ENCODE data around the gene COL5A1.

COL5A1 gene

GRCh38 chr9:134712926-134713325 is 71.3 kb downstream of the COL5A1 start:
- TF ChIP-seq POLR2AphosphoS5 (IDR thresholded peaks at IDR 0.05; ENCODE audit: low read depth, low read length) (no peak), FOXP2 (optimal IDR thresholded peaks at IDR 0.05; ENCODE audit: borderline replicate concordance, extremely low read depth, extremely low read length, insufficient read depth) (no peak), TAF1 (IDR thresholded peaks at IDR 0.05; ENCODE audit: borderline replicate concordance, insufficient read depth, low read length) (no peak), REST (IDR thresholded peaks at IDR 0.05; ENCODE audit: insufficient read depth in 1 of 2, low read depth in 2 of 2, low read length in 2 of 2) (no peak), SIN3A (IDR thresholded peaks at IDR 0.05; ENCODE audit: borderline replicate concordance, insufficient read depth, low read length) (no peak)

GRCh38 chr9:134716067-134716466 is 74.5 kb downstream of the COL5A1 start:
- TF ChIP-seq FOXP2 (optimal IDR thresholded peaks at IDR 0.05; ENCODE audit: borderline replicate concordance, extremely low read depth, extremely low read length, insufficient read depth): no peak
- TF ChIP-seq SIN3A (IDR thresholded peaks at IDR 0.05; ENCODE audit: borderline replicate concordance, insufficient read depth, low read length): no peak
- no peak for TF ChIP-seq TAF1 (IDR thresholded peaks at IDR 0.05; ENCODE audit: borderline replicate concordance, insufficient read depth, low read length)
- TF ChIP-seq REST (IDR thresholded peaks at IDR 0.05; ENCODE audit: insufficient read depth in 1 of 2, low read depth in 2 of 2, low read length in 2 of 2): no peak
- no peak for TF ChIP-seq POLR2AphosphoS5 (IDR thresholded peaks at IDR 0.05; ENCODE audit: low read depth, low read length)

GRCh38 chr9:134717056-134717455 is 75.5 kb downstream of the COL5A1 start:
- TF ChIP-seq REST (IDR thresholded peaks at IDR 0.05; ENCODE audit: insufficient read depth in 1 of 2, low read depth in 2 of 2, low read length in 2 of 2) (no peak), POLR2AphosphoS5 (IDR thresholded peaks at IDR 0.05; ENCODE audit: low read depth, low read length) (no peak), SIN3A (IDR thresholded peaks at IDR 0.05; ENCODE audit: borderline replicate concordance, insufficient read depth, low read length) (no peak), FOXP2 (optimal IDR thresholded peaks at IDR 0.05; ENCODE audit: borderline replicate concordance, extremely low read depth, extremely low read length, insufficient read depth) (no peak), TAF1 (IDR thresholded peaks at IDR 0.05; ENCODE audit: borderline replicate concordance, insufficient read depth, low read length) (no peak)

- TF ChIP-seq SIN3A (IDR thresholded peaks at IDR 0.05; ENCODE audit: borderline replicate concordance, insufficient read depth, low read length): no peak
- TF ChIP-seq POLR2AphosphoS5 (IDR thresholded peaks at IDR 0.05; ENCODE audit: low read depth, low read length): no peak
- TF ChIP-seq FOXP2 (optimal IDR thresholded peaks at IDR 0.05; ENCODE audit: borderline replicate concordance, extremely low read depth, extremely low read length, insufficient read depth): no peak
- TF ChIP-seq REST (IDR thresholded peaks at IDR 0.05; ENCODE audit: insufficient read depth in 1 of 2, low read depth in 2 of 2, low read length in 2 of 2): no peak
- TF ChIP-seq TAF1 (IDR thresholded peaks at IDR 0.05; ENCODE audit: borderline replicate concordance, insufficient read depth, low read length): no peak
These were observed 76.5 kb downstream of the COL5A1 start for GRCh38 chr9:134717924-134718645.

Measured in PFSK-1 (cell line).